H1 (cell line): ENCODE measurements around the gene SEMA3B. TPM values are rescaled to one million over a fixed set of nuclear protein-coding genes. Genes with fewer than 3 reads are reported as not detected.

Experiments
- CTCF ChIA-PET: fragments of 300-600 bp; sonication (Branson Sonifier 250); formaldehyde crosslinking; loops from one replicate; lab custom pipeline; 2021; ENCODE audit not compliant: partially characterized antibody; lab: Charles Lee
- POLR2A ChIA-PET: fragments of 300-600 bp; sonication (Branson Sonifier 250); formaldehyde crosslinking; loops from one replicate; lab custom pipeline; 2021; ENCODE audit warnings: inconsistent platforms; ENCODE audit not compliant: partially characterized antibody; lab: Charles Lee
- DNase-seq, 2 experiments: peaks; one replicate each; pipeline versions ENCODE4 v3.0.0 to v3.0.0-alpha.2; 2010 to 2022; ENCODE audit warnings: low spot score in 2 of 2, low read depth in 1 of 2, mixed read lengths in 1 of 2
- FAIRE-seq: peaks from 2 replicates; lab custom pipeline; 2011; peaks lifted over from hg19 to GRCh38; lab: Jason Lieb, UNC
- H2AFZ ChIP-seq: 2 replicates; pipeline ENCODE4 v1.8.1; 2012; ENCODE audit warnings: low read length, inconsistent platforms
- H2AK5ac ChIP-seq: 2 replicates; pipeline ENCODE4 v1.6.1; 2013; ENCODE audit warnings: low read depth, low read length
- H2BK120ac ChIP-seq: replicated peaks from 2 replicates; pipeline ENCODE3; 2013; ENCODE audit warnings: low read depth, low read length, inconsistent platforms
- H2BK12ac ChIP-seq: 2 replicates; pipeline ENCODE4 v1.6.1; 2013; ENCODE audit warnings: low read depth, low read length
- H2BK15ac ChIP-seq: 2 replicates; pipeline ENCODE4 v1.6.1; 2013; ENCODE audit warnings: low read length
- H2BK20ac ChIP-seq: 2 replicates; pipeline ENCODE4 v1.6.1; 2013; ENCODE audit warnings: low read length
- H2BK5ac ChIP-seq: 2 replicates; pipeline ENCODE4 v1.6.1; 2013; ENCODE audit warnings: low read depth, low read length
- H3K14ac ChIP-seq: 2 replicates; pipeline ENCODE4 v1.6.1; 2013; ENCODE audit warnings: inconsistent platforms; ENCODE audit not compliant: insufficient read length
- H3K18ac ChIP-seq: 2 replicates; pipeline ENCODE4 v1.6.1; 2013; ENCODE audit warnings: low read length; ENCODE audit errors: extremely low read depth
- H3K23ac ChIP-seq: 2 replicates; pipeline ENCODE4 v1.6.1; 2013; ENCODE audit warnings: inconsistent platforms; ENCODE audit not compliant: insufficient read length
- H3K23me2 ChIP-seq: 2 replicates; pipeline ENCODE4 v1.6.1; 2013; ENCODE audit warnings: low read depth, low read length
- H3K27ac ChIP-seq: 2 replicates; pipeline ENCODE4 v1.6.1; 2011; ENCODE audit warnings: low read depth, low read length, inconsistent platforms
- H3K27me3 ChIP-seq, 4 experiments: replicated peaks in 1 of 4; 1 replicate in 1 of 4; 2 replicates in 3 of 4; pipeline versions ENCODE4 v1.6.1 to v1.8.1; 2011 to 2013; ENCODE audit warnings: low read length in 3 of 4, mild to moderate bottlenecking in 3 of 4, inconsistent platforms in 2 of 4, mixed read lengths in 2 of 4, moderate library complexity in 1 of 4; ENCODE audit not compliant: control insufficient read depth in 3 of 4, insufficient read depth in 3 of 4; ENCODE audit errors: extremely low read depth in 1 of 4
- H3K36me3 ChIP-seq, 4 experiments: 2 replicates each; pipeline versions ENCODE4 v1.6.1 to v1.8.1; 2011 to 2013; ENCODE audit warnings: mild to moderate bottlenecking in 4 of 4, low read length in 3 of 4, moderate library complexity in 2 of 4, control low read depth in 1 of 4, inconsistent platforms in 1 of 4; ENCODE audit not compliant: insufficient read depth in 4 of 4, control insufficient read depth in 2 of 4
- H3K4ac ChIP-seq: replicated peaks from 2 replicates; pipeline ENCODE3; 2013; ENCODE audit warnings: low read length, low read depth, mixed read lengths, inconsistent platforms; ENCODE audit not compliant: insufficient read length
- H3K4me1 ChIP-seq, 4 experiments: replicated peaks in 1 of 4; 1 replicate in 1 of 4; 2 replicates in 3 of 4; pipeline versions ENCODE4 v1.6.1 to v1.8.1; 2011 to 2013; ENCODE audit warnings: low read length in 3 of 4, inconsistent platforms in 2 of 4, mixed read lengths in 1 of 4; ENCODE audit not compliant: insufficient read depth in 4 of 4, control insufficient read depth in 3 of 4
- H3K4me2 ChIP-seq, 2 experiments: 2 replicates each; pipeline versions ENCODE4 v1.6.1 to v1.8.1; 2011 to 2013; ENCODE audit warnings: low read depth in 2 of 2, low read length in 2 of 2, control low read depth in 1 of 2, inconsistent platforms in 1 of 2, mild to moderate bottlenecking in 1 of 2; ENCODE audit not compliant: insufficient read depth in 1 of 2
- H3K4me3 ChIP-seq, 4 experiments: fragments of 200-600, 300-600 bp in 1 of 4; sonication (generic), shearing (Covaris generic), sonication (Bioruptor Twin) in 1 of 4; 2 replicates each; pipeline versions ENCODE4 v1.5.1 to v1.8.1; 2011 to 2016; ENCODE audit warnings: low read length in 4 of 4, low read depth in 3 of 4, control low read depth in 2 of 4, inconsistent platforms in 2 of 4, mild to moderate bottlenecking in 2 of 4, mixed read lengths in 1 of 4, moderate library complexity in 1 of 4; ENCODE audit not compliant: insufficient read depth in 2 of 4; ENCODE audit errors: extremely low read depth in 1 of 4
- H3K56ac ChIP-seq: replicated peaks from 2 replicates; pipeline ENCODE3; 2013; ENCODE audit warnings: low read depth, mild to moderate bottlenecking, mixed read lengths, low read length, inconsistent platforms; ENCODE audit not compliant: insufficient read length
- H3K79me1 ChIP-seq: 2 replicates; pipeline ENCODE4 v1.6.1; 2013; ENCODE audit warnings: low read depth, low read length, control low read depth
- H3K79me2 ChIP-seq, 2 experiments: 2 replicates each; pipeline versions ENCODE4 v1.6.1 to v1.8.1; 2012 to 2013; ENCODE audit warnings: low read length in 2 of 2, mild to moderate bottlenecking in 2 of 2, inconsistent platforms in 1 of 2; ENCODE audit not compliant: insufficient read depth in 2 of 2, control insufficient read depth in 1 of 2
- H3K9ac ChIP-seq, 4 experiments: replicated peaks in 1 of 4; 1 replicate in 1 of 4; 2 replicates in 3 of 4; pipeline versions ENCODE4 v1.6.1 to v1.8.1; 2011 to 2013; ENCODE audit warnings: low read depth in 3 of 4, low read length in 3 of 4, control low read depth in 2 of 4, mild to moderate bottlenecking in 2 of 4, moderate library complexity in 2 of 4, inconsistent platforms in 1 of 4; ENCODE audit errors: extremely low read depth in 1 of 4
- H3K9me3 ChIP-seq, 2 experiments: 2 replicates each; pipeline versions ENCODE4 v1.6.1 to v1.8.1; 2012 to 2013; ENCODE audit warnings: mild to moderate bottlenecking in 2 of 2, moderate library complexity in 2 of 2, control low read depth in 1 of 2, inconsistent platforms in 1 of 2, low read depth in 1 of 2, low read length in 1 of 2, mixed read lengths in 1 of 2; ENCODE audit not compliant: insufficient read depth in 2 of 2
- H4K20me1 ChIP-seq, 2 experiments: replicated peaks in 1 of 2; 2 replicates each; pipeline versions ENCODE3 to v1.8.1; 2011 to 2013; ENCODE audit warnings: inconsistent platforms in 2 of 2, low read length in 2 of 2, mild to moderate bottlenecking in 1 of 2; ENCODE audit not compliant: insufficient read depth in 2 of 2, control insufficient read depth in 1 of 2
- H4K5ac ChIP-seq: 2 replicates; pipeline ENCODE4 v1.6.1; 2013; ENCODE audit warnings: low read length, low read depth, mixed read lengths, inconsistent platforms; ENCODE audit not compliant: insufficient read length
- H4K8ac ChIP-seq: 2 replicates; pipeline ENCODE4 v1.8.0; 2013; ENCODE audit warnings: mild to moderate bottlenecking, moderate library complexity, low read length, inconsistent platforms; ENCODE audit not compliant: insufficient read depth; ENCODE audit errors: extremely low read depth
- H4K91ac ChIP-seq: replicated peaks from 2 replicates; pipeline ENCODE3; 2013; ENCODE audit warnings: low read length, mixed read lengths, inconsistent platforms; ENCODE audit not compliant: insufficient read length
- ASH2L ChIP-seq: fragments of 200-600, 300-600 bp; sonication (generic); IDR thresholded peaks from one replicate; pipeline ENCODE4 v1.7.1; 2017; ENCODE audit warnings: low read length
- GTF2F1 ChIP-seq: IDR thresholded peaks from 2 replicates; pipeline ENCODE4 v1.6.1; 2012; ENCODE audit warnings: low read depth, low read length, improper control_type of control experiment, borderline replicate concordance
- KDM4A ChIP-seq: IDR thresholded peaks from one replicate; pipeline ENCODE4 v1.7.1; 2012; ENCODE audit warnings: low read depth, mild to moderate bottlenecking, moderate library complexity, low read length, inconsistent platforms; ENCODE audit not compliant: severe bottlenecking
- MAX ChIP-seq: IDR thresholded peaks from 2 replicates; pipeline ENCODE4 v1.6.1; 2012; ENCODE audit warnings: inconsistent platforms
- SAP30 ChIP-seq: fragments of 300-600 bp; sonication (generic); IDR thresholded peaks from 2 replicates; pipeline ENCODE4 v1.7.1; 2012; ENCODE audit warnings: low read length, moderate library complexity, mild to moderate bottlenecking, inconsistent platforms; ENCODE audit not compliant: insufficient read depth, insufficient replicate concordance
- SIN3A ChIP-seq, 2 experiments: IDR thresholded peaks in 1 of 2; conservative IDR thresholded peaks in 1 of 2; 2 replicates each; pipeline ENCODE4 v1.6.1; 2011 to 2012; ENCODE audit warnings: low read length in 2 of 2, improper control_type of control experiment in 1 of 2, low read depth in 1 of 2, mild to moderate bottlenecking in 1 of 2
- SIRT6 ChIP-seq: IDR thresholded peaks from one replicate; pipeline ENCODE4 v1.7.1; 2012; ENCODE audit warnings: low read length, inconsistent platforms
- SUZ12 ChIP-seq: fragments of 200-600 bp; sonication (generic); IDR thresholded peaks from 2 replicates; pipeline ENCODE4 v1.6.1; 2012; ENCODE audit warnings: mild to moderate bottlenecking, inconsistent platforms, low read length, moderate library complexity, mixed read lengths
- TEAD4 ChIP-seq: IDR thresholded peaks from 2 replicates; pipeline ENCODE4 v1.6.1; 2012; ENCODE audit warnings: low read depth, low read length, inconsistent platforms, mixed read lengths
- WGBS, 2 experiments: shearing (Covaris generic) in 1 of 2; methylation state at CpG; one replicate each; pipeline versions ENCODE4 v1.1.6 to v1.1.7; 2013 to 2015; ENCODE audit warnings: low lambda C conversion rate in 2 of 2, mixed read lengths in 2 of 2, inconsistent platforms in 1 of 2, low coverage in 1 of 2, missing lambda C conversion rate in 1 of 2; ENCODE audit not compliant: insufficient replicate concordance in 2 of 2, insufficient coverage in 1 of 2, insufficient read length in 1 of 2; ENCODE audit errors: extremely low coverage in 1 of 2, missing lambda C conversion rate in 1 of 2; 5-methylcytosine and 5-hydroxymethylcytosine counted together
- polyA plus RNA-seq, 7 experiments: library from polyadenylated mRNA; depleted of rRNA in 3 of 7; stranded (reverse) in 5 of 7; unstranded in 2 of 7; fragments of >200 nt in 5 of 7; fragments of 200-250 nt in 2 of 7; gene quantifications; 1 replicate in 5 of 7; 2 replicates in 1 of 7; 4 replicates in 1 of 7; pipeline versions ENCODE4 v1.2.1 to v1.2.3, GENCODE V29; 2011 to 2013; ENCODE audit warnings: missing spikeins in 2 of 7, mixed read lengths in 2 of 7
- total RNA-seq: library from RNA; stranded (reverse); fragmentation: NEBNext Ultra II Directional; extraction: Animal tissue kit (Norgen Biotek cat#: 25700); gene quantifications from 2 replicates; pipeline ENCODE4 v1.2.1, GENCODE V29; 2021
- TF ChIP-seq, protein P1 (sequence below): IDR thresholded peaks from 2 replicates; pipeline ENCODE4 v1.6.1; 2011; ENCODE audit warnings: low read length, improper control_type of control experiment

The SEMA3B gene
- total and polyA plus RNA-seq, 2 of the 8 experiments (the other 6 are each of a cell fraction or from before 2014, with no cell fraction given): 3.0 to 4.7 TPM

GRCh38 chr3:50320853-50321335, 51.9 kb downstream of the SEMA3B start:
- Histone ChIP-seq H3K27me3 (no peaks in the 10 kb centered on the region), H2BK120ac (no peak overlapping the region), H4K91ac (peak overlapping the region; percentile 29), H3K79me2 (peaks cover 0 to 25% of the 10 kb centered on the region in 2 experiments; a peak in 3 of 4 replicates), H3K56ac (peak overlapping the region; percentile 3), H3K9me3 (no peaks in the 10 kb centered on the region), H3K36me3 (peaks cover 19 to 38% (median 30%) of the 10 kb centered on the region in 4 experiments), H3K4me1 (peaks cover 0 to 35% (median 19%) of the 10 kb centered on the region in 4 experiments; a peak in 6 of 7 replicates), H3K4ac (no peak overlapping the region), H3K79me1 (peaks cover 20% of the 10 kb centered on the region), H3K23ac (no peak overlapping the region), H3K27ac (peak overlapping the region; percentile 100), H3K9ac (peak overlapping the region; percentile 89 to 100 (median 98)), H4K5ac (peak overlapping the region; percentile 90), H4K20me1 (peaks cover 19 to 31% of the 10 kb centered on the region in 2 experiments), H2AFZ (no peak overlapping the region), H3K4me2 (peak overlapping the region; percentile 97), H2BK12ac (0 out of 2 replicates have a peak overlapping the region, but pooled peaks have one; percentile 3), H4K8ac (peak overlapping the region; percentile 99; the same call in 1 of the 2 replicates), H3K14ac (no peak overlapping the region), H2BK20ac (no peak overlapping the region), H3K23me2 (peaks cover 17% of the 10 kb centered on the region), H2BK5ac (peak overlapping the region; percentile 99), H3K4me3 (peak overlapping the region; percentile 89 to 96 (median 94)), H3K18ac (peak overlapping the region; percentile 4; the same call in 1 of the 2 replicates), H2BK15ac (no peak overlapping the region; the same call in 1 of the 2 replicates), H2AK5ac (no peak overlapping the region)
- TF ChIP-seq SIRT6 (no peak), GTF2F1 (no peak), SAP30 (peak; percentile 73), KDM4A (peak; percentile 8), SUZ12 (no peak), TEAD4 (peak; percentile 34; the same call in 1 of the 2 replicates), ASH2L (peak; percentile 30), SIN3A (conservative IDR thresholded peaks at IDR 0.05 in 1 of 2, IDR thresholded peaks at IDR 0.05 in 1 of 2; ENCODE audit: low read depth in 1 of 2, low read length in 2 of 2) (peak in 1 of 2 experiments; percentile 75; a peak in 2 of 4 replicates), MAX (peak; percentile 72)
- TF ChIP-seq, protein P1, sequence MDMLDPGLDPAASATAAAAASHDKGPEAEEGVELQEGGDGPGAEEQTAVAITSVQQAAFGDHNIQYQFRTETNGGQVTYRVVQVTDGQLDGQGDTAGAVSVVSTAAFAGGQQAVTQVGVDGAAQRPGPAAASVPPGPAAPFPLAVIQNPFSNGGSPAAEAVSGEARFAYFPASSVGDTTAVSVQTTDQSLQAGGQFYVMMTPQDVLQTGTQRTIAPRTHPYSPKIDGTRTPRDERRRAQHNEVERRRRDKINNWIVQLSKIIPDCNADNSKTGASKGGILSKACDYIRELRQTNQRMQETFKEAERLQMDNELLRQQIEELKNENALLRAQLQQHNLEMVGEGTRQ: 0 out of 2 replicates have a peak, but pooled peaks have one; percentile 35
- FAIRE-seq (no peak), DNase-seq (peak in 1 of 2 experiments; percentile 90)
- CTCF ChIA-PET: interaction anchor here (0.5 to 5.6 kb wide), 23 partner anchors 11 to 1340 kb away, joined by 3 to 60 read pairs (median 4); partner anchors contain the start of genes CYB561D2, HYAL1, HYAL3 and NAA80
- POLR2A ChIA-PET: interaction anchor here (0.6 to 12.6 kb wide), 16 partner anchors 9 to 160 kb away, joined by 3 to 149 read pairs (median 6); partner anchors contain the start of genes GNAI2, HYAL1, HYAL3 and IFRD2
- WGBS, 2 experiments: 0% methylated on average over 19 of the region's 45 CpGs; no CpG with 5 or more reads in 1 of the 2 experiments
